ENCODE measurements around the gene PTF1A.

DNA sequence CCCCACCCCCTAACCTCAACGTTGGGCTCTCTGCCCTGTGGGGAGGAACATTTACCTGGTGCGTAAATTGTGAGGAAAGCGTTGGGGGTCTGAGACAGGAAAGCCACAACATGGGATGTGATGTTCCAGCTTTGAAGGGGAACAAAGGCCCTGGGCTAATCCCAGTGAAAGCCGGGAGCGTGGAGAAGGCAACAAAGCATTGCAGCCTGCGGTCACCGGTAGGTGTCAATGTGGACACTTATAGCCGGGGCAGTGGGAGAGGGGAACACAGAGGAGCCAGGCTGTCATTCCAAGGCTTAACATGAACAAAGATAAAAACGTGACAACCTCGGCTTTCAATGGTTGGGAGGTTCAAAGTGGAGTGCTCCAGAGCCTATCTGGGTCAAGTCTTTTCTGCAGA, 12.7 kb downstream of the PTF1A start:
- TF ChIP-seq, protein P1, sequence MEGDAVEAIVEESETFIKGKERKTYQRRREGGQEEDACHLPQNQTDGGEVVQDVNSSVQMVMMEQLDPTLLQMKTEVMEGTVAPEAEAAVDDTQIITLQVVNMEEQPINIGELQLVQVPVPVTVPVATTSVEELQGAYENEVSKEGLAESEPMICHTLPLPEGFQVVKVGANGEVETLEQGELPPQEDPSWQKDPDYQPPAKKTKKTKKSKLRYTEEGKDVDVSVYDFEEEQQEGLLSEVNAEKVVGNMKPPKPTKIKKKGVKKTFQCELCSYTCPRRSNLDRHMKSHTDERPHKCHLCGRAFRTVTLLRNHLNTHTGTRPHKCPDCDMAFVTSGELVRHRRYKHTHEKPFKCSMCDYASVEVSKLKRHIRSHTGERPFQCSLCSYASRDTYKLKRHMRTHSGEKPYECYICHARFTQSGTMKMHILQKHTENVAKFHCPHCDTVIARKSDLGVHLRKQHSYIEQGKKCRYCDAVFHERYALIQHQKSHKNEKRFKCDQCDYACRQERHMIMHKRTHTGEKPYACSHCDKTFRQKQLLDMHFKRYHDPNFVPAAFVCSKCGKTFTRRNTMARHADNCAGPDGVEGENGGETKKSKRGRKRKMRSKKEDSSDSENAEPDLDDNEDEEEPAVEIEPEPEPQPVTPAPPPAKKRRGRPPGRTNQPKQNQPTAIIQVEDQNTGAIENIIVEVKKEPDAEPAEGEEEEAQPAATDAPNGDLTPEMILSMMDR (IDR thresholded peaks at IDR 0.05) = no peak
- no peak for TF ChIP-seq POLR2AphosphoS5 (IDR thresholded peaks at IDR 0.05)
- TF ChIP-seq POLR2A (IDR thresholded peaks at IDR 0.05) = no peak
- no peak for TF ChIP-seq EP300 (IDR thresholded peaks at IDR 0.05)
